ENCODE data around the gene CRB2. TPM values are rescaled to one million over a fixed set of nuclear protein-coding genes. Genes with fewer than 3 reads are reported as not detected.

Gene CRB2
- total RNA-seq, 2 experiments from 2014 or later = 0.03 TPM; not detected in 1

GRCh38 chr9:123356851-123357742 is 1.1 kb downstream of the CRB2 start:
- H3K4me1 Mint-ChIP-seq = peaks cover 18% of the 10 kb centered on the region
- H3K27me3 Mint-ChIP-seq = peaks cover 6% of the 10 kb centered on the region
- CTCF ChIA-PET = interaction anchor here (1.6 kb wide), 1 partner anchor 29 kb away, joined by 5 read pairs; no protein-coding TSS in a partner anchor
- H3K36me3 Mint-ChIP-seq (ENCODE audit: low read depth) = no peaks in the 10 kb centered on the region
- no peak overlapping the region for H3K4me3 Mint-ChIP-seq
- H3K27ac Mint-ChIP-seq = no peak overlapping the region
- DNase-seq = no peak
- H3K9me3 Mint-ChIP-seq = no peaks in the 10 kb centered on the region
- POLR2A ChIA-PET = no interaction called here

- Mint-ChIP-seq H3K36me3 (ENCODE audit: low read depth) (no peaks in the 10 kb centered on the region), H3K9me3 (no peaks in the 10 kb centered on the region), H3K4me1 (peaks cover 18% of the 10 kb centered on the region), H3K27ac (no peak overlapping the region), H3K27me3 (peaks cover 1% of the 10 kb centered on the region), H3K4me3 (no peak overlapping the region)
- DNase-seq = no peak
- CTCF ChIA-PET = interaction anchor here (1.6 kb wide), 1 partner anchor 28 kb away, joined by 5 read pairs; no protein-coding TSS in a partner anchor
- POLR2A ChIA-PET = no interaction called here
These were observed 1.7 kb downstream of the CRB2 start for GRCh38 chr9:123357743-123358059.

GRCh38 chr9:123358181-123358905 is 2.3 kb downstream of the CRB2 start:
- POLR2A ChIA-PET = no interaction called here
- H3K9me3 Mint-ChIP-seq = no peaks in the 10 kb centered on the region

GRCh38 chr9:123359106-123359505 is 3.1 kb downstream of the CRB2 start:
- Mint-ChIP-seq H3K27me3 (no peaks in the 10 kb centered on the region), H3K4me3 (no peak overlapping the region), H3K36me3 (ENCODE audit: low read depth) (no peaks in the 10 kb centered on the region), H3K4me1 (peaks cover 18% of the 10 kb centered on the region), H3K9me3 (no peaks in the 10 kb centered on the region), H3K27ac (no peak overlapping the region)
- DNase-seq = no peak
- ChIA-PET POLR2A (no interaction called here), CTCF (interaction anchor here (2.4 kb wide), 1 partner anchor 10 kb away, joined by 13 read pairs; no protein-coding TSS in a partner anchor)

More at GRCh38 chr9:123358181-123358905, 2.3 kb downstream of the CRB2 start:
- Mint-ChIP-seq H3K4me1 (peaks cover 18% of the 10 kb centered on the region), H3K27me3 (no peaks in the 10 kb centered on the region), H3K4me3 (no peak overlapping the region), H3K36me3 (ENCODE audit: low read depth) (no peaks in the 10 kb centered on the region), H3K27ac (no peak overlapping the region)
- no peak for DNase-seq
- CTCF ChIA-PET = interaction anchor here (2.4 kb wide), 1 partner anchor 9 kb away, joined by 13 read pairs; no protein-coding TSS in a partner anchor

- ChIA-PET POLR2A (no interaction called here), CTCF (interaction anchor here (0.6 to 2.4 kb wide), 3 partner anchors 10 to 236 kb away, joined by 3 to 13 read pairs (median 6); no protein-coding TSS in a partner anchor)
- Mint-ChIP-seq H3K4me3 (no peak overlapping the region), H3K27me3 (no peaks in the 10 kb centered on the region), H3K4me1 (peaks cover 18% of the 10 kb centered on the region), H3K9me3 (no peaks in the 10 kb centered on the region), H3K27ac (no peak overlapping the region), H3K36me3 (ENCODE audit: low read depth) (no peaks in the 10 kb centered on the region)
- no peak for DNase-seq
These were observed 3.5 kb downstream of the CRB2 start for GRCh38 chr9:123359546-123359945.

GRCh38 chr9:123360161-123361085 is 4.4 kb downstream of the CRB2 start:
- Mint-ChIP-seq H3K36me3 (ENCODE audit: low read depth) (no peaks in the 10 kb centered on the region), H3K4me1 (peaks cover 18% of the 10 kb centered on the region), H3K4me3 (no peak overlapping the region), H3K27ac (no peak overlapping the region), H3K9me3 (no peaks in the 10 kb centered on the region), H3K27me3 (peaks cover 2% of the 10 kb centered on the region)
- POLR2A ChIA-PET = no interaction called here
- CTCF ChIA-PET = interaction anchor here (0.6 to 2.4 kb wide), 3 partner anchors 11 to 237 kb away, joined by 3 to 13 read pairs (median 6); no protein-coding TSS in a partner anchor
- peak; percentile 36 for DNase-seq

- Mint-ChIP-seq H3K27me3 (peaks cover 4% of the 10 kb centered on the region), H3K4me1 (peaks cover 18% of the 10 kb centered on the region), H3K4me3 (no peak overlapping the region), H3K9me3 (no peaks in the 10 kb centered on the region), H3K36me3 (ENCODE audit: low read depth) (no peaks in the 10 kb centered on the region), H3K27ac (no peak overlapping the region)
- POLR2A ChIA-PET = no interaction called here
- CTCF ChIA-PET = interaction anchor here (2.4 kb wide), 1 partner anchor 12 kb away, joined by 13 read pairs; no protein-coding TSS in a partner anchor
- no peak for DNase-seq
These were observed 5.2 kb downstream of the CRB2 start for GRCh38 chr9:123361086-123361730.

GRCh38 chr9:123361731-123362510 is 5.9 kb downstream of the CRB2 start:
- ChIA-PET CTCF (no interaction called here), POLR2A (no interaction called here)
- H3K27me3 Mint-ChIP-seq = peaks cover 4% of the 10 kb centered on the region

GRCh38 chr9:123362856-123363255 is 6.9 kb downstream of the CRB2 start:
- Mint-ChIP-seq H3K4me3 (no peak overlapping the region), H3K27me3 (peaks cover 4% of the 10 kb centered on the region), H3K36me3 (ENCODE audit: low read depth) (no peaks in the 10 kb centered on the region), H3K27ac (no peak overlapping the region), H3K9me3 (no peaks in the 10 kb centered on the region), H3K4me1 (peaks cover 18% of the 10 kb centered on the region)
- ChIA-PET POLR2A (interaction anchor here (1.7 kb wide), 1 partner anchor 13 kb away, joined by 4 read pairs; no protein-coding TSS in a partner anchor), CTCF (no interaction called here)
- no peak for DNase-seq

More at GRCh38 chr9:123361731-123362510, 5.9 kb downstream of the CRB2 start:
- no peaks in the 10 kb centered on the region for H3K9me3 Mint-ChIP-seq
- H3K36me3 Mint-ChIP-seq (ENCODE audit: low read depth) = no peaks in the 10 kb centered on the region
- no peak overlapping the region for H3K4me3 Mint-ChIP-seq
- H3K27ac Mint-ChIP-seq = no peak overlapping the region
- no peak for DNase-seq
- peaks cover 18% of the 10 kb centered on the region for H3K4me1 Mint-ChIP-seq

- ChIA-PET CTCF (no interaction called here), POLR2A (interaction anchor here (1.7 kb wide), 1 partner anchor 15 kb away, joined by 4 read pairs; no protein-coding TSS in a partner anchor)
- Mint-ChIP-seq H3K4me1 (peaks cover 10% of the 10 kb centered on the region), H3K36me3 (ENCODE audit: low read depth) (no peaks in the 10 kb centered on the region), H3K27ac (no peak overlapping the region), H3K9me3 (no peaks in the 10 kb centered on the region), H3K4me3 (no peak overlapping the region), H3K27me3 (peaks cover 5% of the 10 kb centered on the region)
- no peak for DNase-seq
These were observed 8.3 kb downstream of the CRB2 start for GRCh38 chr9:123364241-123364824.

- DNase-seq = no peak
- peaks cover 2% of the 10 kb centered on the region for H3K4me1 Mint-ChIP-seq
- ChIA-PET POLR2A (no interaction called here), CTCF (no interaction called here)
- peaks cover 10% of the 10 kb centered on the region for H3K27me3 Mint-ChIP-seq
- H3K4me3 Mint-ChIP-seq = no peak overlapping the region
- H3K27ac Mint-ChIP-seq = no peak overlapping the region
- H3K9me3 Mint-ChIP-seq = no peaks in the 10 kb centered on the region
- no peaks in the 10 kb centered on the region for H3K36me3 Mint-ChIP-seq (ENCODE audit: low read depth)
These were observed 9.4 kb downstream of the CRB2 start for GRCh38 chr9:123365287-123365880.
